Measurements from ENCODE around the gene ORMDL2. TPM values are rescaled to one million over a fixed set of nuclear protein-coding genes. Genes with fewer than 3 reads are reported as not detected.
"Not testable (repeated sequence)": the region's sequence is repeated elsewhere in the genome, so short reads cannot be mapped to it uniquely, and the experiment has no call there.

ORMDL2 gene
- total RNA-seq, 1 experiment from 2014 or later = 22.5 TPM

DNA sequence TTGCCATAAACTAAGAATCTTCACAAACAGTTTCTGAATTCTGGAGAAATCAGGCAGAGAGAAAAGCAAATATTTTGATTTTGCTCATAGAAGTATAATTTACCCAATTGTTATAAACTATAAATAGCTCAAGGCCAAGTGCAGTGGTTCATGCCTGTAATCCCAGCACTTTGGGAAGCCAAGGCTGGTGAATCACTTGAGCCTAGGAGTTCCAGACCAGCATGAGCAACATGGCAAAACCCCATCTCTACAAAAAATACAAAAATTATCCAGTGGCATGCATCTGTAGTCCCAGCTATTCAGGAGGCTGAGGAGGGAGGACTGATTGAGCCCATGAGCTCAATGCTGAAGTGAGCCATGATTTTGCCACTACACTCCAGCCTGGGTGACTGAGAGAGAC is 44.4 kb downstream of the ORMDL2 start:
- CTCF ChIA-PET = no interaction called here

DNA sequence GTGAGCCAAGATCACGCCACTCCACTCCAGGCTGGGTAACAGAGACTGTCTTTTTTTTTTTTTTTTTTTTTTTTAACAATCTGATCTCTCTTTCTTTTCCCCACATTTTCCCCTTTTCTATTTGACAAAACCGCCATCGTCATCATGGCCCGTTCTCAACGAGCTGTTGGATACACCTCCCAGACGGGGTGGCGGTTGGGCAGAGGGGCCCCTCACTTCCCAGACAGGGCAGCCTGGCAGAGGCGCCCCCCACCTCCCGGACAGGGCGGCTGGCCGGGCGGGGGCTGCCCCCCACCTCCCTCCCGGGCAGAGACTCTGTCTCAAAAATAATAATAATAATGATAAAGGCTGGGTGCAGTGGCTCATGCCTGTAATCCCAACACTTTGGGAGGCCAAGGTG is 45.1 kb downstream of the ORMDL2 start:
- H3K9me2 ChIP-seq (ENCODE audit: insufficient read depth); H4K20me1 ChIP-seq (ENCODE audit: insufficient read depth); H3K4me2 ChIP-seq; H2AFZ ChIP-seq; H3K4me1 ChIP-seq (replicated peaks; ENCODE audit: insufficient read depth); CTCF ChIA-PET; H3K27ac ChIP-seq; H3K27me3 ChIP-seq (ENCODE audit: insufficient read depth, low read depth); H3K9me3 ChIP-seq (ENCODE audit: insufficient read depth, low read depth); H3K4me3 ChIP-seq; H3K36me3 ChIP-seq (ENCODE audit: low read depth); BruUV-seq (replicated peaks); H3F3A ChIP-seq (ENCODE audit: insufficient read depth, low read depth); intact Hi-C loops (cut with micrococcal nuclease; ENCODE audit: unreplicated experiment); DNase-seq; H3K79me2 ChIP-seq (ENCODE audit: low read depth): not testable (repeated sequence)
- POLR2A ChIA-PET (ENCODE audit: unreplicated experiment) = interaction anchor here (0.7 kb wide), 1 partner anchor 103 kb away, joined by 3 read pairs; no protein-coding TSS in a partner anchor

More for the DNA sequence above, 44.4 kb downstream of the ORMDL2 start:
- Histone ChIP-seq H3K36me3 (ENCODE audit: low read depth) (no peaks in the 10 kb centered on the region), H3K9me2 (ENCODE audit: insufficient read depth) (no peaks in the 10 kb centered on the region), H3K4me2 (no peak overlapping the region), H3K27me3 (ENCODE audit: insufficient read depth, low read depth) (no peaks in the 10 kb centered on the region), H2AFZ (no peak overlapping the region), H3K4me3 (no peak overlapping the region), H3K4me1 (replicated peaks; ENCODE audit: insufficient read depth) (no peaks in the 10 kb centered on the region), H3K27ac (no peak overlapping the region), H4K20me1 (ENCODE audit: insufficient read depth) (no peaks in the 10 kb centered on the region), H3K9me3 (ENCODE audit: insufficient read depth, low read depth) (no peaks in the 10 kb centered on the region), H3K79me2 (ENCODE audit: low read depth) (no peaks in the 10 kb centered on the region), H3F3A (ENCODE audit: insufficient read depth, low read depth) (no peaks in the 10 kb centered on the region)
- TF ChIP-seq EZH2 (IDR thresholded peaks at IDR 0.05; ENCODE audit: low read depth) (no peak), CTCF (conservative IDR thresholded peaks at IDR 0.05) (no peak)
- DNase-seq = no peak
- POLR2A ChIA-PET (ENCODE audit: unreplicated experiment) = no interaction called here
- intact Hi-C loops (cut with micrococcal nuclease; ENCODE audit: unreplicated experiment) = no loop called here
- BruUV-seq (replicated peaks) = no TSS peak

DNA sequence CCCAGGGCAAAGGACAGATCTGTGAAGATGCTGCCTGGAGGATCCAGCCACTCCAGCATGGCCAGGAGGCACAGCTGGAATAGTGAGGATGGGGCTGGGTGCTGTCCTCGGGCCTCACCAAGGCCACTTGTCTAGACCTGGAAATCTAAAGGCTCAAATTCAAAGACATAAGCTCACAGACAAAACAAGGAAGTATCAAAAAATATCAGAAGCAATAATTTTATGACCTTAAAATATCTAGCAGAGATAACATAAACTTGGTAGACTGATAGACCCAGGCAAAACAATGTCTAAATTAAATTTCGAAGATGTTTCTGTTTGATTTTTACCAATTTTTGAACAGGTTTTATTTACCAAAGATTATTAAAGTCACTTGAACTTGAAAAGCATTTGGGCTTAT is 47.5 kb downstream of the ORMDL2 start:
- Histone ChIP-seq H3K9me2 (ENCODE audit: insufficient read depth) (no peaks in the 10 kb centered on the region), H4K20me1 (ENCODE audit: insufficient read depth) (no peaks in the 10 kb centered on the region), H3K9me3 (ENCODE audit: insufficient read depth, low read depth) (no peaks in the 10 kb centered on the region), H3K27ac (no peak overlapping the region), H3K36me3 (ENCODE audit: low read depth) (no peaks in the 10 kb centered on the region), H3K79me2 (ENCODE audit: low read depth) (no peaks in the 10 kb centered on the region), H3K27me3 (ENCODE audit: insufficient read depth, low read depth) (no peaks in the 10 kb centered on the region), H3F3A (ENCODE audit: insufficient read depth, low read depth) (no peaks in the 10 kb centered on the region), H2AFZ (no peak overlapping the region), H3K4me3 (no peak overlapping the region), H3K4me1 (replicated peaks; ENCODE audit: insufficient read depth) (no peaks in the 10 kb centered on the region), H3K4me2 (no peak overlapping the region)
- POLR2A ChIA-PET (ENCODE audit: unreplicated experiment) = interaction anchor here (0.6 kb wide), 1 partner anchor 79 kb away, joined by 10 read pairs; no protein-coding TSS in a partner anchor
- no TSS peak for BruUV-seq (replicated peaks)
- no peak for TF ChIP-seq EZH2 (IDR thresholded peaks at IDR 0.05; ENCODE audit: low read depth)
- TF ChIP-seq CTCF (conservative IDR thresholded peaks at IDR 0.05) = no peak
- no peak for DNase-seq
- intact Hi-C loops (cut with micrococcal nuclease; ENCODE audit: unreplicated experiment) = no loop called here
- CTCF ChIA-PET = no interaction called here

DNA sequence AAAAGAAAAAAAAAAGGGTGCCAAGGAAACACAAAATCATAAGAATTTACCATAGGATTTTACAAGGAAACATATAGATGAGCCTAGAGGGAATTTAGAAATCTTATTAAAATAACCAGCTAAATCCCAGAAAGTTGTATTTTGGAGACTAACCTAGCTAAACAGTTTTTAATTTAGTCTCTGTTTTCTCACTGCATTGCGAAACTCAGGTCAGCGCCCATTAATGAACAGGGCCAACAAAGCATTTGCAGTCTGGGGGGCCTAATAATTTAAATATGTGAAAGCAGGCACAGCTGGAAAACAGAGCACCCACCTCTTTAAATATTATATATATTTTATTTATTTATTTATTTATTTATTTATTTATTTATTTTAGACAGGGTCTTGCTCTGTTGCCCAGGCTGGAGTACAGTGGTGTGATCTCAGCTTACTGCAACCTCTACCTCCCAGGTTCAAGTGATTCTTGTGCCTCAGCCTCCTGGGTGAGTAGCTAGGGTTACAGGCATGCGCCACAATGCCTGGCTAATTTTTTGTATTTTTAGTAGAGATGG is 48.7 kb downstream of the ORMDL2 start:
- H3K9me2 ChIP-seq (ENCODE audit: insufficient read depth); DNase-seq; H3K4me1 ChIP-seq (replicated peaks; ENCODE audit: insufficient read depth); H2AFZ ChIP-seq; intact Hi-C loops (cut with micrococcal nuclease; ENCODE audit: unreplicated experiment); POLR2A ChIA-PET (ENCODE audit: unreplicated experiment); H3K4me2 ChIP-seq; H3K9me3 ChIP-seq (ENCODE audit: insufficient read depth, low read depth); H3F3A ChIP-seq (ENCODE audit: insufficient read depth, low read depth); H3K36me3 ChIP-seq (ENCODE audit: low read depth); H3K27me3 ChIP-seq (ENCODE audit: insufficient read depth, low read depth); BruUV-seq (replicated peaks); H3K4me3 ChIP-seq; H3K27ac ChIP-seq; H4K20me1 ChIP-seq (ENCODE audit: insufficient read depth); H3K79me2 ChIP-seq (ENCODE audit: low read depth): not testable (repeated sequence)
- CTCF ChIA-PET = interaction anchor here (0.5 kb wide), 1 partner anchor 10 kb away, joined by 3 read pairs; no protein-coding TSS in a partner anchor

Other genes with a start within 250 kb of the ORMDL2 start
- gene OR2AP1, start 245.6 kb upstream of the ORMDL2 start, total RNA-seq (2021) = not detected in 2 replicates
- not detected in 2 replicates for gene OR10P1, start 181.1 kb upstream of the ORMDL2 start, total RNA-seq (2021)
- gene ITGA7, start 110.1 kb upstream of the ORMDL2 start, total RNA-seq (2021) = 2.7 and 3.1 TPM in 2 replicates
- 81.1 and 101 TPM in 2 replicates for gene BLOC1S1, start 102.0 kb upstream of the ORMDL2 start, total RNA-seq (2021)
- 8.1 and 12.6 TPM in 2 replicates for gene RDH5, start 97.6 kb upstream of the ORMDL2 start, total RNA-seq (2021)
- gene CD63, start 89.0 kb upstream of the ORMDL2 start, total RNA-seq (2021) = 434 and 536 TPM in 2 replicates
- 7.5 and 9.4 TPM in 2 replicates for gene GDF11, start 74.9 kb upstream of the ORMDL2 start, total RNA-seq (2021)
- 65.6 and 74.8 TPM in 2 replicates for gene SARNP, start 317 bp upstream of the ORMDL2 start, total RNA-seq (2021)
- 27.6 and 31.1 TPM in 2 replicates for gene DNAJC14, start 11.5 kb downstream of the ORMDL2 start, total RNA-seq (2021)
- gene MMP19, start 24.9 kb downstream of the ORMDL2 start, total RNA-seq (2021) = 0.60 and 0.83 TPM in 2 replicates
- 45.4 and 54.0 TPM in 2 replicates for gene PYM1, start 109.9 kb downstream of the ORMDL2 start, total RNA-seq (2021)
- gene DGKA, start 113.1 kb downstream of the ORMDL2 start, total RNA-seq (2021) = 86.6 and 91.0 TPM in 2 replicates
- 8.7 and 12.6 TPM in 2 replicates for gene PMEL, start 148.0 kb downstream of the ORMDL2 start, total RNA-seq (2021)
- gene CDK2, start 148.8 kb downstream of the ORMDL2 start, total RNA-seq (2021) = 93.8 and 99.4 TPM in 2 replicates
- gene RAB5B, start 156.0 kb downstream of the ORMDL2 start, total RNA-seq (2021) = 98.6 and 122 TPM in 2 replicates
- gene SUOX, start 179.2 kb downstream of the ORMDL2 start, total RNA-seq (2021) = 20.4 and 22.7 TPM in 2 replicates
- gene IKZF4, start 203.0 kb downstream of the ORMDL2 start, total RNA-seq (2021) = 7.4 and 9.6 TPM in 2 replicates
- gene RPS26, start 223.9 kb downstream of the ORMDL2 start, total RNA-seq (2021) = 25.2 and 43.3 TPM in 2 replicates

Measured in PC-9 (cell line).